Activated naive CD4-positive, alpha-beta T cell treated with anti-CD3 and anti-CD28 coated beads, Interleukin-2, amount 50 U/mL, for 24 hours (primary cell): ENCODE measurements around the gene WDR86.

Source experiments
- H3K27ac Mint-ChIP-seq: one replicate; pipeline ENCODE4 v1.8.0; 2021; ENCODE audit warnings: mild to moderate bottlenecking, mixed read lengths
- H3K27me3 Mint-ChIP-seq: one replicate; pipeline ENCODE4 v1.8.0; 2021; ENCODE audit warnings: mixed read lengths
- H3K36me3 Mint-ChIP-seq: one replicate; pipeline ENCODE4 v1.8.0; 2021; ENCODE audit warnings: mixed read lengths
- H3K4me1 Mint-ChIP-seq: one replicate; pipeline ENCODE4 v1.8.0; 2021; ENCODE audit warnings: mixed read lengths
- H3K4me3 Mint-ChIP-seq: one replicate; pipeline ENCODE4 v1.8.0; 2021; ENCODE audit warnings: mild to moderate bottlenecking, mixed read lengths
- H3K9me3 Mint-ChIP-seq: one replicate; pipeline ENCODE4 v1.8.0; 2021; ENCODE audit warnings: mixed read lengths

The WDR86 gene

DNA sequence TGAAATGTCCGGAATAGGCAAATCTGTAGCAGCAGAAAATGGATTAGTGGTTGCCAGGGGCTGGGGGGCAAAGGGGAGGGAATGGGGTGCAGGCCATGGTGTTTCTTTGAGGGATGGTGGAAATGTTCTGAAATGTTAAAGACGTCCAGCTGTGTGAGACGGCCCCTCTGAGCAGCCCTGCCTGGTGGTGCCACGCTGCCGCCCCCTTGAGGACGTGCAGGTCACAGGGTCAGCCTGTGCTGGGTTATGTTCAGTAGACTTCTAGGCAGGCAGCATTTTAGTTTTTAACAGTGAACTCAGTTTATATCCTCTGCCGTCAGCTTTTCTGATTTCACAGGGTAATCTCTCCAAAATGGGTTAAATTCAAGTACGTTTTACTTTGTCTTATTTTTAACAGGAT, 58.8 kb downstream of the WDR86 start:
- Mint-ChIP-seq H3K27me3 (no peaks in the 10 kb centered on the region), H3K27ac (peak overlapping the region; percentile 95), H3K9me3 (no peaks in the 10 kb centered on the region), H3K4me3 (peak overlapping the region; percentile 68), H3K36me3 (peaks cover 12% of the 10 kb centered on the region), H3K4me1 (peaks cover 73% of the 10 kb centered on the region)

DNA sequence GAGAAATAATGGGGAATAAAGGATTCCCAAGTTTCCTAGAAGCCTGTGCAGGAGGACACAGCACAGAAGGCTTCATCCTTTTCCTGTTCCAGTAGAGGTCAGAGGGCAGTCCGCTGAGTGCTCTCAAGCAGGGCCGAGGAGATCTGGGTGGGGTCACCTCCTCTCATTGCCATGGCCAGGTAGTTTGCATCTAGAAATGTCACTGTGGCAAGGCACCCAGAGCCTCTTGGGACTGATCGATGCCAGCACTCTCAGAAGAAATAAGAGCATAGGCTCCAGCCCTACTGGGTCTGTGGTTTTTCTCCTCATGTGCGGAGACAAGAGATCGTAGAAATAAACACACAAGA, 60.4 kb downstream of the WDR86 start:
- H3K9me3 Mint-ChIP-seq: no peaks in the 10 kb centered on the region
- H3K27ac Mint-ChIP-seq: peak overlapping the region; percentile 97
- no peaks in the 10 kb centered on the region for H3K27me3 Mint-ChIP-seq
- H3K4me3 Mint-ChIP-seq: peak overlapping the region; percentile 82
- peaks cover 10% of the 10 kb centered on the region for H3K36me3 Mint-ChIP-seq
- H3K4me1 Mint-ChIP-seq: peaks cover 71% of the 10 kb centered on the region

DNA sequence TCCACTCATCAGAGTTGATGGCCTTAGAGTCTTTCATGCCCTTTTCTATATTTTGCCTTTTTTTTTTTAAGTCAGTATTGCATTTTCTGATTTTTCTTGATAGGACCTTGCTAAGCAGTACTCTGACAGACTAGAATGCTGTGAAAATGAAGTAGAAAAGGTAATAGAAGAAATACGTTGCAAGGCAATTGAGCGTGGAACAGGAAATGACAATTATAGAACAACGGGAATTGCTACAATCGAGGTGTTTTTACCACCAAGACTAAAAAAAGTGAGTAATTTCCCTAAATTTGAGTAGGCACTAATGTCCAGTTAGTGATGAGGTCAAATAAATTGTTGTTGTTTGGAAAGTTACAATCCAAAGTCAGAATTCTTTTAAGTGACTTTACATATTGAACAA, 60.9 kb downstream of the WDR86 start:
- H3K27me3 Mint-ChIP-seq: no peaks in the 10 kb centered on the region
- H3K9me3 Mint-ChIP-seq: no peaks in the 10 kb centered on the region
- H3K4me1 Mint-ChIP-seq: peaks cover 68% of the 10 kb centered on the region
- peak overlapping the region; percentile 82 for H3K4me3 Mint-ChIP-seq
- H3K36me3 Mint-ChIP-seq: peaks cover 10% of the 10 kb centered on the region
- H3K27ac Mint-ChIP-seq: peak overlapping the region; percentile 97

- H3K36me3 Mint-ChIP-seq: peaks cover 7% of the 10 kb centered on the region
- H3K9me3 Mint-ChIP-seq: no peaks in the 10 kb centered on the region
- no peaks in the 10 kb centered on the region for H3K27me3 Mint-ChIP-seq
Observed at GRCh38 chr7:151347200-151347599, 62.6 kb downstream of the WDR86 start.

GRCh38 chr7:151346470-151346769, 63.4 kb downstream of the WDR86 start:
- peaks cover 7% of the 10 kb centered on the region for H3K36me3 Mint-ChIP-seq
- H3K4me1 Mint-ChIP-seq: peaks cover 58% of the 10 kb centered on the region
- H3K27me3 Mint-ChIP-seq: no peaks in the 10 kb centered on the region
- no peak overlapping the region for H3K4me3 Mint-ChIP-seq
- H3K9me3 Mint-ChIP-seq: no peaks in the 10 kb centered on the region
- H3K27ac Mint-ChIP-seq: peak overlapping the region; percentile 99

More at GRCh38 chr7:151347200-151347599, 62.6 kb downstream of the WDR86 start:
- Mint-ChIP-seq H3K4me3 (no peak overlapping the region), H3K4me1 (peaks cover 66% of the 10 kb centered on the region), H3K27ac (peak overlapping the region; percentile 70)

- peak overlapping the region; percentile 45 for H3K4me3 Mint-ChIP-seq
- peaks cover 54% of the 10 kb centered on the region for H3K4me1 Mint-ChIP-seq
- no peaks in the 10 kb centered on the region for H3K27me3 Mint-ChIP-seq
- H3K36me3 Mint-ChIP-seq: peaks cover 7% of the 10 kb centered on the region
- peak overlapping the region; percentile 99 for H3K27ac Mint-ChIP-seq
- H3K9me3 Mint-ChIP-seq: peaks cover under 1% of the 10 kb centered on the region
Observed at GRCh38 chr7:151345576-151346469, 64.0 kb downstream of the WDR86 start.

- H3K4me1 Mint-ChIP-seq: peaks cover 57% of the 10 kb centered on the region
- peak overlapping the region; percentile 92 for H3K4me3 Mint-ChIP-seq
- peaks cover 5% of the 10 kb centered on the region for H3K9me3 Mint-ChIP-seq
- H3K36me3 Mint-ChIP-seq: peaks cover 7% of the 10 kb centered on the region
- no peaks in the 10 kb centered on the region for H3K27me3 Mint-ChIP-seq
- peak overlapping the region; percentile 68 for H3K27ac Mint-ChIP-seq
Observed at GRCh38 chr7:151343516-151343915, 66.3 kb downstream of the WDR86 start.

DNA sequence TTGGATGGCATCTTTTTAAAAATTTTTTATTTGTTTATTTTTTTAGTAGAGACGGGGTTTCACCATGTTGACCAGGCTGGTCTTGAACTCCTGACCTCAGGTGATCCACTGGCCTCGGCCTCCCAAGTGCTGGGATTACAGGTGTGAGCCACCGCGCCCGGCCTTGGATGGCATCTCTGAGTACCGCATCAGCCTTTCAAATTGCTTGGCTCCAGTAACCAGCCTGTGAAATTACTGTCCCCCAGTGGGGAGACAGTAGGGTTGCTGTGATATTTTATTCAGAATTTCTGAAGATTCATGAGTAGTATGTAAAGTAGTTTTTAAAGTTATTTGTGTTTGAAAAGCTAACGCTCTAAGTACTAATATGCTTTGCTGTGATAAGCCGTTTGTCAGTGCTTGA, 67.0 kb downstream of the WDR86 start:
- H3K9me3 Mint-ChIP-seq: peaks cover 5% of the 10 kb centered on the region
- H3K4me3 Mint-ChIP-seq: peak overlapping the region; percentile 92
- H3K27me3 Mint-ChIP-seq: no peaks in the 10 kb centered on the region
- peaks cover 5% of the 10 kb centered on the region for H3K36me3 Mint-ChIP-seq
- H3K4me1 Mint-ChIP-seq: peaks cover 52% of the 10 kb centered on the region
- peak overlapping the region; percentile 87 for H3K27ac Mint-ChIP-seq

DNA sequence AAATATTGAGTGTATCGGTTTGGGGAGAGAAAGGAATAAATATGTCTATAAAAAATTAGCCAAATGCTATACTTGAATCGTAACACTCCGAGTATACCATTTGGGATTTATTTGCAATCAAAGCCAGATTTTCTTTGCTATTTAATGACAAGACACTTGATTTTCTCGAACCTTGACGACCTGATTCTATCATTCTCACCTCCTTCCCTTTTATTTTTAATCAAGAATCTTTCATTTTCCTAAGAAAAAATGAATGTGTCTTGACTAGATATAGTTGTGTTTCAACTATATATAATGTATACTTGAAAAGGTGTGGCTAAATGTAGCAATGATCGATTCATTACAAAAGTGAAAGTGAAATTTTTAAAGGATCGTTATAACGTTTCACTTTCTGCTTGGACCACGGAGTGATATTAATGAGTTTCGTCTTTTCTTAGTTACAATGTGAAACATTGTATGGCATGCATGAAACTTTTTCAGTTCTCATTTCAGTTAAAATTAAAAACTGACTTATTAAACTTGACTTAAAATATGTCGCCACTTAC, 67.7 kb downstream of the WDR86 start:
- Mint-ChIP-seq H3K27ac (peak overlapping the region; percentile 87), H3K4me3 (peak overlapping the region; percentile 92), H3K9me3 (peaks cover 5% of the 10 kb centered on the region), H3K36me3 (peaks cover 3% of the 10 kb centered on the region), H3K4me1 (peaks cover 49% of the 10 kb centered on the region), H3K27me3 (no peaks in the 10 kb centered on the region)

DNA sequence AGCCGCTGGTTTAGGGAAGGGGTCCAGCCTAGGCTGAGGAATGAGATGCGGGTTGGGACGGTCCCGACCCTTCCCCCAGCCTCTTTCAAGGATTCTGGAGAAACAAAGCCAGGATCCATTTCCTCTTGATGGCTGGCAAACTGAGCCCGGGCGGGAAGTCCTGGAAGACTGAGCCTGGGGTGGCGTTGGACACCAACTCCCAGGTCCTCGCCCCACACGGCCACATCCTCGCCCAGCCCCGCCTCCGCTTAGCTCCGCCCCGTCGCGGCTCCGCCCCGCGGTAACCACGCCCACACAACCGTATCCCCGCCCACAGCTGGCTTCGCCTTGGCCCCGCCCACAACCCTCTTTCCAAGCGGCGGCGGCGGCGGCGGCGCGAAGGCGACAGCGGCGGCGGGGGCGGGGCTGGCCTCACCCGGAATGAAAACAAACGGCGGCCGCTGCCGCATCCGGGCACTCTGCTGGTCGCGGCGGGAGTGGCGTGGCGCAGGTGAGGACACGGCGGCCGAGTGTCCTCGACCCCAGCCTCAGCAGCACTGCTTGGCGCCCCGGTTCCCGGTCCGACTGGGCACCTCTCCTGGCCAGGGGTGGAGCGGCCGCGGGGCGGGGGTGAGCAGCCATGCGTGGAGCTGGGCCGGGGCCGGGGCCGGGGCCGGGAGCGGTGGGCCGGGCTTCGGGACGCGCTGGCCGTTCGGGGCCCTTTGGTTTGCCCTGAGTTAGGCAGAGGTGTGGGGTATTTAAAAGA, 68.3 kb downstream of the WDR86 start, which contains the start of gene NUB1:
NUB1 (plus strand) TSS at position 456 of the 745 bp plus-strand sequence. CDS start 3,538 bp downstream, outside the sequence.
- H3K27ac Mint-ChIP-seq: peak within 1 kb of the TSS; percentile 87
- H3K4me3 Mint-ChIP-seq: peak within 1 kb of the TSS; percentile 92
- H3K9me3 Mint-ChIP-seq: peaks cover 5% of the 10 kb centered on the region
- peaks cover 45% of the 10 kb centered on the region for H3K4me1 Mint-ChIP-seq
- H3K36me3 Mint-ChIP-seq: peaks cover 3% of the 10 kb centered on the region
- no peaks in the 10 kb centered on the region for H3K27me3 Mint-ChIP-seq

DNA sequence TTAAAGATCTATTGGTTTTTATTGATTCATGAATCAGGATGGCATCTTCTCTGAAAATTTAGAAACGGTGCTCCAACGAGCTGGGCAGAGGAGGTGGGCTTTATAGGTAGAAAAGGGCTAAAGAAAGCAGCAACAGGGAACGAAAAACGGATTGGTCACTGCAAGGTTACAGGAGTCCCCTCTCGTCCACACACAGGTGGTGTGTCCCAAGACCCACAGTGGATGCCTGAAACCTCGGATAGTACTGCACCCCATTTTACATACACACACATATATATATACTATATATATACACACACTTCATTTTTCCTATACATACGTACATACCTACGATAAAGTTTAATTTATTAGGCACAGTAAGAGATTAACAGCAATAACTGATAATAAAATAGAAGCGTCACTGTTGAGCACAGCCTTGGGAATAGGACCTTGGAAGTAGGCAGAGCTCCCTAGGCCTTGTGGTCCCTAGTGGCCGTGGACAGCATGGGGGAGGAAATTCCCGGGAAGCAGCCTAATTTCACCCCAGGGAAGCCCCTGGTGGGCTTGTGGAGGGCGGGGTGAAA, 69.0 kb downstream of the WDR86 start:
- Mint-ChIP-seq H3K27me3 (no peaks in the 10 kb centered on the region), H3K9me3 (peaks cover 5% of the 10 kb centered on the region), H3K4me1 (peaks cover 39% of the 10 kb centered on the region), H3K27ac (peak overlapping the region; percentile 83), H3K4me3 (peak overlapping the region; percentile 92), H3K36me3 (peaks cover 3% of the 10 kb centered on the region)

- Mint-ChIP-seq H3K27me3 (no peaks in the 10 kb centered on the region), H3K36me3 (no peaks in the 10 kb centered on the region), H3K4me3 (no peak overlapping the region), H3K27ac (no peak overlapping the region), H3K9me3 (peaks cover 5% of the 10 kb centered on the region), H3K4me1 (peaks cover 32% of the 10 kb centered on the region)
Observed at GRCh38 chr7:151339651-151340382, 70.0 kb downstream of the WDR86 start.

DNA sequence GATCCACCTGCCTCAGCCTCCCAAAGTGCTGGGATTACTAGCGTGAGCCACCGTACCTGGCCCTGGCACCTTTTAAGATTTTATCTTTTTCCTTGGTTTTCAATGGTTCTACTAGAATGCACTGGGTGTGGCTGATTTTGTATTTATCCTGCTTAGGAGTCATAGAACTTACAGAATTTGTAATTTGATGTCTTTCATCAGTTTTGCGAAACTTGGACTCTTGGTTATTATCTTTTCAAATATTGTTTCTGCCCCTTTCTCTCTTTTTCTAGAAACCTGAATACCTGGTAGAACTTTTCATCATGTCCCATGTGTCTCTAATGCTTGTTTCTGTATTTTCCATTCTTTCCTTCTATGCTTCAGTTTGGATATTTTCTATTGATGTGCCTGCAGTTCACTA, 71.0 kb downstream of the WDR86 start:
- peaks cover 5% of the 10 kb centered on the region for H3K9me3 Mint-ChIP-seq
- H3K4me1 Mint-ChIP-seq: peaks cover 32% of the 10 kb centered on the region
- no peak overlapping the region for H3K27ac Mint-ChIP-seq
- H3K27me3 Mint-ChIP-seq: no peaks in the 10 kb centered on the region
- H3K36me3 Mint-ChIP-seq: no peaks in the 10 kb centered on the region
- no peak overlapping the region for H3K4me3 Mint-ChIP-seq

DNA sequence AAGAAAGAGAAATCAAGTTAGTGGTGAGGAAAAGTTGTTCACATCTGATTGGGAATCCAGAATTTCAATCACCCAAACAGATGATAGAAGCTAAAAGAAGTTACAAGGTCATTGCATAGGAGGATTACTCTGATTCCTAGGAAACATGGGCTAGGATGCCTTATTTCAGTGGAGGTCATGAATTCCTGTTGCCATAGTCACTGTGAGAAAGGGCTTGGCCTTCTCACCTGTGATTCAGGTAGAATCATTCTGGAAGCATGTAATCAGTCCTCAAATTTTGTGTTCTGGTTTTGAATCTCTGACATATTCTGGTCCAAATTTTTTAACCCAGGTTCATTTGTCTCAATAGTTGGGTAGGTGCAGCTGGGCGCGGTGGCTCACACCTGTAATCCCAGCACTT, 72.5 kb downstream of the WDR86 start:
- no peak overlapping the region for H3K4me3 Mint-ChIP-seq

More for the DNA sequence above, 72.5 kb downstream of the WDR86 start:
- peaks cover 5% of the 10 kb centered on the region for H3K9me3 Mint-ChIP-seq
- no peaks in the 10 kb centered on the region for H3K27me3 Mint-ChIP-seq
- no peaks in the 10 kb centered on the region for H3K36me3 Mint-ChIP-seq
- peaks cover 23% of the 10 kb centered on the region for H3K4me1 Mint-ChIP-seq
- H3K27ac Mint-ChIP-seq: no peak overlapping the region
